IMR-90 (cell line): ENCODE measurements around the gene SLC17A9. TPM values are rescaled to one million over a fixed set of nuclear protein-coding genes. Genes with fewer than 3 reads are reported as not detected.

Source experiments
- ATAC-seq: fragments of 200-7000 bp; cut with Tn5 transposase; 2 replicates; pipeline ENCODE4 v1.9.1; 2020; ENCODE audit warnings: low read depth, mild to moderate bottlenecking, moderate library complexity
- BruUV-seq: library from RNA; stranded (reverse); fragments of 400-500 nt; replicated peaks from 2 replicates; lab custom pipeline; 2021; lab: Mats Ljungman, UMichigan
- CTCF ChIA-PET: fragments of 300-600 bp; formaldehyde crosslinking; extraction: SDS; loops from one replicate; lab custom pipeline; 2021; ENCODE audit warnings: antibody characterized with exemption; lab: Yijun Ruan, JAX
- POLR2A ChIA-PET: fragments of 300-600 bp; sonication (Branson Sonifier 250); formaldehyde crosslinking; loops from one replicate; lab custom pipeline; 2022; ENCODE audit warnings: antibody characterized with exemption; ENCODE audit not compliant: unreplicated experiment; lab: Charles Lee
- DNase-seq: peaks from one replicate; pipeline ENCODE4 v3.0.0; 2013
- H2AFZ ChIP-seq: replicated peaks from 2 replicates; pipeline ENCODE3; 2013; ENCODE audit warnings: low read length, mild to moderate bottlenecking; ENCODE audit not compliant: poor library complexity
- H2AK5ac ChIP-seq: 2 replicates; pipeline ENCODE4 v1.6.1; 2013; ENCODE audit warnings: low read depth, low read length, inconsistent platforms
- H2AK9ac ChIP-seq: replicated peaks from 2 replicates; pipeline ENCODE3; 2013; ENCODE audit warnings: mild to moderate bottlenecking, low read depth, low read length, moderate library complexity; ENCODE audit not compliant: poor library complexity
- H2BK120ac ChIP-seq: 2 replicates; pipeline ENCODE4 v1.6.1; 2013; ENCODE audit warnings: low read depth, low read length, inconsistent platforms
- H2BK15ac ChIP-seq: 3 replicates; pipeline ENCODE4 v1.6.1; 2013; ENCODE audit warnings: low read depth, low read length, inconsistent platforms
- H2BK20ac ChIP-seq: 2 replicates; pipeline ENCODE4 v1.6.1; 2013; ENCODE audit warnings: low read depth, mild to moderate bottlenecking, inconsistent platforms, low read length, moderate library complexity
- H2BK5ac ChIP-seq: 2 replicates; pipeline ENCODE4 v1.6.1; 2013; ENCODE audit warnings: mild to moderate bottlenecking, low read depth, low read length, inconsistent platforms; ENCODE audit not compliant: poor library complexity, severe bottlenecking
- H3K14ac ChIP-seq: replicated peaks from 2 replicates; pipeline ENCODE4 v1.6.1; 2013; ENCODE audit warnings: low read depth, low read length, inconsistent platforms
- H3K18ac ChIP-seq: 2 replicates; pipeline ENCODE4 v1.6.1; 2013; ENCODE audit warnings: low read depth, low read length, control low read depth
- H3K23ac ChIP-seq: 2 replicates; pipeline ENCODE4 v1.6.1; 2013; ENCODE audit warnings: low read depth, low read length, inconsistent platforms
- H3K27ac ChIP-seq: 2 replicates; pipeline ENCODE4 v1.5.1; 2013; ENCODE audit warnings: mild to moderate bottlenecking, control low read depth, low read length; ENCODE audit not compliant: insufficient read depth
- H3K27me3 ChIP-seq: 2 replicates; pipeline ENCODE4 v1.6.1; 2013; ENCODE audit warnings: low read length; ENCODE audit not compliant: control insufficient read depth, insufficient read depth
- H3K36me3 ChIP-seq: 2 replicates; pipeline ENCODE4 v1.6.1; 2013; ENCODE audit warnings: low read length, mixed read lengths; ENCODE audit not compliant: control insufficient read depth, insufficient read depth
- H3K4ac ChIP-seq: 2 replicates; pipeline ENCODE4 v1.6.1; 2013; ENCODE audit warnings: low read depth, low read length, inconsistent platforms
- H3K4me1 ChIP-seq: 2 replicates; pipeline ENCODE4 v1.6.1; 2013; ENCODE audit warnings: low read length, mixed read lengths; ENCODE audit not compliant: control insufficient read depth, insufficient read depth
- H3K4me2 ChIP-seq: 2 replicates; pipeline ENCODE4 v1.6.1; 2013; ENCODE audit warnings: low read depth, mild to moderate bottlenecking, control low read depth, low read length, moderate library complexity
- H3K4me3 ChIP-seq: 2 replicates; pipeline ENCODE4 v1.5.1; 2013; ENCODE audit warnings: low read depth, mild to moderate bottlenecking, control low read depth, low read length, moderate library complexity; ENCODE audit not compliant: insufficient read depth
- H3K56ac ChIP-seq: 2 replicates; pipeline ENCODE4 v1.6.1; 2013; ENCODE audit warnings: low read length, inconsistent platforms; ENCODE audit not compliant: insufficient read depth; ENCODE audit errors: extremely low read depth
- H3K79me1 ChIP-seq, 2 experiments: 2 replicates each; pipeline ENCODE4 v1.6.1; 2013; ENCODE audit warnings: low read length in 2 of 2, inconsistent platforms in 1 of 2, low read depth in 1 of 2
- H3K9ac ChIP-seq: 2 replicates; pipeline ENCODE4 v1.6.1; 2013; ENCODE audit warnings: low read depth, low read length, control low read depth
- H3K9me1 ChIP-seq: 2 replicates; pipeline ENCODE4 v1.6.1; 2013; ENCODE audit warnings: low read length, inconsistent platforms; ENCODE audit not compliant: insufficient read depth
- H3K9me3 ChIP-seq: 2 replicates; pipeline ENCODE4 v1.6.1; 2013; ENCODE audit warnings: low read length; ENCODE audit not compliant: control insufficient read depth, insufficient read depth
- H4K20me1 ChIP-seq: 2 replicates; pipeline ENCODE4 v1.6.1; 2013; ENCODE audit warnings: low read length, inconsistent platforms; ENCODE audit not compliant: insufficient read depth
- H4K5ac ChIP-seq: 2 replicates; pipeline ENCODE4 v1.6.1; 2013; ENCODE audit warnings: mild to moderate bottlenecking, low read depth, low read length, control low read depth
- H4K8ac ChIP-seq, 2 experiments: 2 replicates each; pipeline ENCODE4 v1.6.1; 2013; ENCODE audit warnings: low read depth in 2 of 2, low read length in 2 of 2, control low read depth in 1 of 2, inconsistent platforms in 1 of 2
- H4K91ac ChIP-seq: 2 replicates; pipeline ENCODE4 v1.6.1; 2013; ENCODE audit warnings: low read depth, low read length, inconsistent platforms; ENCODE audit not compliant: insufficient read depth
- BHLHE40 ChIP-seq: fragments of 150-350 bp; IDR thresholded peaks from 2 replicates; pipeline ENCODE4 v1.6.1; 2016; ENCODE audit warnings: mild to moderate bottlenecking, low read depth, low read length
- CEBPB ChIP-seq: IDR thresholded peaks from 2 replicates; pipeline ENCODE4 v1.6.1; 2012; ENCODE audit warnings: low read depth, low read length, improper control_type of control experiment
- CHD1 ChIP-seq: IDR thresholded peaks from 2 replicates; pipeline ENCODE4 v1.6.1; 2012; ENCODE audit warnings: low read depth, low read length, improper control_type of control experiment
- CTCF ChIP-seq: conservative IDR thresholded peaks from 2 replicates; pipeline ENCODE4 v1.5.1; 2012; ENCODE audit warnings: mild to moderate bottlenecking, low read depth, low read length, improper control_type of control experiment
- ELK1 ChIP-seq: fragments of 150-350 bp; IDR thresholded peaks from 2 replicates; pipeline ENCODE4 v1.6.1; 2016; ENCODE audit warnings: low read depth, mild to moderate bottlenecking, low read length, moderate library complexity, borderline replicate concordance
- MAFK ChIP-seq: IDR thresholded peaks from 2 replicates; pipeline ENCODE4 v1.6.1; 2012; ENCODE audit warnings: low read depth, low read length, improper control_type of control experiment
- MAZ ChIP-seq: IDR thresholded peaks from 2 replicates; pipeline ENCODE4 v1.6.1; 2012; ENCODE audit warnings: low read depth, mild to moderate bottlenecking, low read length, improper control_type of control experiment, moderate library complexity, borderline replicate concordance
- MXI1 ChIP-seq: IDR thresholded peaks from 2 replicates; pipeline ENCODE4 v1.6.1; 2012; ENCODE audit warnings: low read depth, mild to moderate bottlenecking, low read length, moderate library complexity, borderline replicate concordance
- NFE2L2 ChIP-seq: fragments of 150-350 bp; IDR thresholded peaks from 2 replicates; pipeline ENCODE4 v1.6.1; 2016; ENCODE audit warnings: low read depth, mild to moderate bottlenecking, low read length
- POLR2A ChIP-seq: IDR thresholded peaks from 2 replicates; pipeline ENCODE4 v1.6.1; 2012; ENCODE audit warnings: mild to moderate bottlenecking, low read depth, low read length
- RAD21 ChIP-seq: IDR thresholded peaks from 2 replicates; pipeline ENCODE4 v1.6.1; 2012; ENCODE audit warnings: low read length, improper control_type of control experiment
- RCOR1 ChIP-seq: IDR thresholded peaks from 2 replicates; pipeline ENCODE4 v1.6.1; 2012; ENCODE audit warnings: mild to moderate bottlenecking, low read length, improper control_type of control experiment; ENCODE audit not compliant: insufficient replicate concordance
- SMC3 ChIP-seq: fragments of 150-350 bp; IDR thresholded peaks from 2 replicates; pipeline ENCODE4 v1.6.1; 2016; ENCODE audit warnings: low read depth, mild to moderate bottlenecking, antibody characterized with exemption, low read length, moderate library complexity
- WGBS, 2 experiments: methylation state at CpG; one replicate each; pipeline versions ENCODE4 v1.1.5 to v1.1.7; 2013; ENCODE audit warnings: missing lambda C conversion rate in 2 of 2; ENCODE audit not compliant: insufficient read length in 1 of 2; ENCODE audit errors: extremely low coverage in 2 of 2; 5-methylcytosine and 5-hydroxymethylcytosine counted together
- dilution Hi-C: fragments of 300-500 bp; cut with HindIII; formaldehyde crosslinking; loops from one replicate; pipeline ENCODE4 v1.14.3; 2018; ENCODE audit warnings: low sequenced_read_pairs; ENCODE audit not compliant: unreplicated experiment
- in situ Hi-C: fragments of 300-500 bp; cut with MboI; formaldehyde crosslinking; loops from 3 replicates; pipeline ENCODE4 v1.14.3; 2019; ENCODE audit warnings: low sequenced_read_pairs, inconsistent platforms, mixed read lengths
- intact Hi-C: fragments of 100-400 bp; cut with micrococcal nuclease; formaldehyde crosslinking; loops from 2 replicates; pipeline ENCODE4 v1.10.0; 2022
- polyA plus RNA-seq, 3 experiments: library from polyadenylated mRNA; depleted of rRNA; stranded (reverse); fragments of >200 nt; gene quantifications; 2 replicates each; pipeline ENCODE4 v1.2.3, GENCODE V29; 2012; ENCODE audit warnings: low replicate concordance in 1 of 3
- total RNA-seq: library from RNA; depleted of rRNA; stranded (reverse); fragments of >200 nt; gene quantifications from 2 replicates; pipeline ENCODE4 v1.2.3, GENCODE V29; 2012
- TF ChIP-seq, protein P1 (sequence below): fragments of 150-350 bp; IDR thresholded peaks from 2 replicates; pipeline ENCODE4 v1.6.1; 2017; ENCODE audit warnings: mild to moderate bottlenecking, antibody characterized with exemption, low read length, low read depth

The SLC17A9 gene
- total and polyA plus RNA-seq, 2 of the 4 experiments (the other 2 are of a cell fraction), result 2.2 to 14.4 TPM

DNA sequence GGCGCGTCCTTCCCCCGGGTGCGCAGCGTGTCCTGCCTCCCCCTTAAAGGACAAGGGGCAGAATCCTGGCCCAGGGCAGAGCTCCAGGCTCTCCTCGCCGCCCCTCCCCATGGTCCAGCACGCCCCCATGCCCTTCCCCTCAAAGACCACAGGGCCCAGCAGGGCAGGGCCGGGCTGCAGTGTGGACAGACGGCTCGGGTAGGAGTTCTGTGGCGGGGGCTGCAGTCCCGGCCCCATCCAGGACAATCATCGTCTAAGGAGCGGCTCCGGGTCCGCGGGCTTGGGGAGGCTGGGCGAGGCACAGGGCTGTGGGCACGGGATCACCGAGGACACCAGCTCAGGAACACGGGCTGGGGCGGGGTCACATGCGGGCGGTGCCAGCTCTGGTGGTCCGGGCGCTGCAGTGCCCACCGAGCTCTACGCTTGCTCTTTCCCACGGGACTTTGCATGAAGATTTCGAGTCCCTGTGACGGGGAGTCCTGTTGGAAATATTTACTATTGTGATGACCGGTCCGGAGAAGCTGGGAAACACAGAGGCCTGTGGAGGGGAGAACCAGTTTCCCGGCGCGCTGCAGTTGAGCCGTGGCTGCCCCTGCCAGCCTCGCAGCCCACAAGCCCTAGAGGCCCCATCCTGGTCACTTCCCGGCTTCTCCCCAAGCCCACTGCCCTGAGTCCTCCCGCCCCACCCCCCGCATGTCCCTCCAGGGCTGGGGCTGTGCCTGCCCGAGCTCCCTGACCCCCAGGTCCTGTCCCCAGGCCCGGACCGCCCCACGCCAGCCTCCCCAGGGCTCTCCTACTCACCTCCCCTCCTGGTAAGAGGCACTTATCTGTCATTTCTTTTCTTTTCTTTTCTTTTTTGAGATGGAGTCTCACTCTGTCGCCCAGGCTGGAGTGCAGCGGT, 20.6 kb downstream of the SLC17A9 start:
- dilution Hi-C loops, result no loop called here
- H2AFZ ChIP-seq, result peak overlapping the region; percentile 85
- TF ChIP-seq CTCF (no peak), NFE2L2 (no peak), BHLHE40 (no peak), MAZ (no peak), CHD1 (no peak), MAFK (no peak), RAD21 (no peak), POLR2A (no peak), MXI1 (no peak), ELK1 (no peak), RCOR1 (no peak), CEBPB (no peak), SMC3 (no peak)
- TF ChIP-seq, protein P1, sequence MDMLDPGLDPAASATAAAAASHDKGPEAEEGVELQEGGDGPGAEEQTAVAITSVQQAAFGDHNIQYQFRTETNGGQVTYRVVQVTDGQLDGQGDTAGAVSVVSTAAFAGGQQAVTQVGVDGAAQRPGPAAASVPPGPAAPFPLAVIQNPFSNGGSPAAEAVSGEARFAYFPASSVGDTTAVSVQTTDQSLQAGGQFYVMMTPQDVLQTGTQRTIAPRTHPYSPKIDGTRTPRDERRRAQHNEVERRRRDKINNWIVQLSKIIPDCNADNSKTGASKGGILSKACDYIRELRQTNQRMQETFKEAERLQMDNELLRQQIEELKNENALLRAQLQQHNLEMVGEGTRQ, result no peak

More for the DNA sequence above, 20.6 kb downstream of the SLC17A9 start:
- Histone ChIP-seq H4K91ac (no peak overlapping the region), H2BK15ac (no peak overlapping the region), H3K14ac (no peak overlapping the region), H4K8ac (no peak overlapping the region), H4K20me1 (no peaks in the 10 kb centered on the region), H3K4me2 (peak overlapping the region; percentile 78; the same call in 1 of the 2 replicates), H3K79me1 (no peaks in the 10 kb centered on the region), H2BK5ac (no peak overlapping the region), H3K4me3 (no peak overlapping the region), H3K18ac (no peak overlapping the region), H4K5ac (no peak overlapping the region), H3K9ac (no peak overlapping the region), H2AK5ac (no peak overlapping the region), H2AK9ac (no peak overlapping the region), H3K4ac (no peak overlapping the region), H3K56ac (no peak overlapping the region), H3K9me3 (no peaks in the 10 kb centered on the region), H3K27ac (no peak overlapping the region), H3K23ac (no peak overlapping the region), H2BK120ac (no peak overlapping the region), H3K4me1 (no peaks in the 10 kb centered on the region), H2BK20ac (no peak overlapping the region), H3K9me1 (no peaks in the 10 kb centered on the region), H3K27me3 (peaks cover 69% of the 10 kb centered on the region), H3K36me3 (no peaks in the 10 kb centered on the region)
- BruUV-seq, result no TSS peak
- CTCF ChIA-PET, result interaction anchor here (0.6 to 1.4 kb wide), 7 partner anchors 8 to 36 kb away, joined by 3 to 12 read pairs (median 3); no protein-coding TSS in a partner anchor
- intact Hi-C loops, result loop anchor here (1.0 kb wide), 2 partner anchors 36 to 73 kb away; no protein-coding TSS in a partner anchor
- WGBS, 2 experiments, result 16% methylated on average over 20 of the region's 48 CpGs; no CpG with 5 or more reads in 1 of the 2 experiments
- POLR2A ChIA-PET, result no interaction called here
- no peak for ATAC-seq
- in situ Hi-C loops, result no loop called here
- no peak for DNase-seq
